Hepatocyte (in vitro differentiated cells): ENCODE data around the gene MINDY3.

ENCODE experiments used
- EZH2 ChIP-seq: fragments of 200-600 bp; sonication (generic); IDR thresholded peaks from 2 replicates; pipeline ENCODE4 v1.6.1; 2016; ENCODE audit warnings: antibody characterized with exemption, mild to moderate bottlenecking, borderline replicate concordance
- TF ChIP-seq, protein P1 (sequence below): fragments of 200-600 bp; sonication (generic); IDR thresholded peaks from 2 replicates; pipeline ENCODE4 v1.5.1; 2016; ENCODE audit warnings: antibody characterized with exemption, mild to moderate bottlenecking; ENCODE audit not compliant: poor library complexity

DNA sequence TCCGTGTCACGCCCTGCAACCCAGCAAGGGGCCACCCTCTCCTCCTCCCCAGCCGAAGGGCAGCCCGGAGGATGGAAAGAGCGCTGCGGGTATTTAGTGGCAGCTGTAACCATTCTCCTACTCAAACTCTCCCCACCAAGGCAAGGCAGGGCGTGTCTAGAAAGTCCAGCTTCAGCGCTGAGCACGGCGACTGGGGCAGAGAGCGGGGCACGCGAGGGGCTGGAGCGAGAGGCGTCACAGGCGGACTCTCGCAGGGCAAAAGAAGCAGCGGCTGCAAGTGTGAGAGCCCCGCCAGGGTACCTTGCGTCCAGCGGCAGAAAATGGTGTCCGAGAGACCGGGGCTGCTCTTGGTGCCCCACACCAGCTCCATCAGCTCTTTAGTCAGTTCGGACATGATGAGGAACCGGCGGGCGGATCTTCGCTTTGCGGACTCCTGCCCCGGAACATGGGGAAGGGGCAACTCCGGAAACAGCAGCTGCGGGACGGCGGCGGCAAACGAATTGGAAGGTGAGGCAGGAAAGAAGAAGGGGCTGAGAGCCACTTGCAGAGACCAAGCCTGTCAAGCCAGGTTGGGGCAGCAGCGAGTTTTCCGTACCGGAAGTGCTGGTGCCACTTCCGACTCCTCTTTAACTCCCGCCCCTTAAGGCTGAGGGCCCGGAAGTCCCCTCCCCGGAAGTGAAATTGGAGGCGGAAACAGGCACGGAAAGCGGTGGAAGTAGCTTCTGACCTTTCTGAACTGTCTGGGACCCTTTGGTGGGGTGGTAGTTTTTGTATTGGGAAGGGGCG is at the start of gene MINDY3:
- TF ChIP-seq, protein P1, sequence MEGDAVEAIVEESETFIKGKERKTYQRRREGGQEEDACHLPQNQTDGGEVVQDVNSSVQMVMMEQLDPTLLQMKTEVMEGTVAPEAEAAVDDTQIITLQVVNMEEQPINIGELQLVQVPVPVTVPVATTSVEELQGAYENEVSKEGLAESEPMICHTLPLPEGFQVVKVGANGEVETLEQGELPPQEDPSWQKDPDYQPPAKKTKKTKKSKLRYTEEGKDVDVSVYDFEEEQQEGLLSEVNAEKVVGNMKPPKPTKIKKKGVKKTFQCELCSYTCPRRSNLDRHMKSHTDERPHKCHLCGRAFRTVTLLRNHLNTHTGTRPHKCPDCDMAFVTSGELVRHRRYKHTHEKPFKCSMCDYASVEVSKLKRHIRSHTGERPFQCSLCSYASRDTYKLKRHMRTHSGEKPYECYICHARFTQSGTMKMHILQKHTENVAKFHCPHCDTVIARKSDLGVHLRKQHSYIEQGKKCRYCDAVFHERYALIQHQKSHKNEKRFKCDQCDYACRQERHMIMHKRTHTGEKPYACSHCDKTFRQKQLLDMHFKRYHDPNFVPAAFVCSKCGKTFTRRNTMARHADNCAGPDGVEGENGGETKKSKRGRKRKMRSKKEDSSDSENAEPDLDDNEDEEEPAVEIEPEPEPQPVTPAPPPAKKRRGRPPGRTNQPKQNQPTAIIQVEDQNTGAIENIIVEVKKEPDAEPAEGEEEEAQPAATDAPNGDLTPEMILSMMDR, result no peak
- TF ChIP-seq EZH2, result no peak
